IMR-90 (cell line): Measurements from ENCODE around the gene DNASE1. TPM values are rescaled to one million over a fixed set of nuclear protein-coding genes. Genes with fewer than 3 reads are reported as not detected.

Source experiments
- ATAC-seq: fragments of 200-7000 bp; cut with Tn5 transposase; 2 replicates; pipeline ENCODE4 v1.9.1; 2020; ENCODE audit warnings: low read depth, mild to moderate bottlenecking, moderate library complexity
- BruUV-seq: library from RNA; stranded (reverse); fragments of 400-500 nt; replicated peaks from 2 replicates; lab custom pipeline; 2021; lab: Mats Ljungman, UMichigan
- CTCF ChIA-PET: fragments of 300-600 bp; formaldehyde crosslinking; extraction: SDS; loops from one replicate; lab custom pipeline; 2021; ENCODE audit warnings: antibody characterized with exemption; lab: Yijun Ruan, JAX
- POLR2A ChIA-PET: fragments of 300-600 bp; sonication (Branson Sonifier 250); formaldehyde crosslinking; loops from one replicate; lab custom pipeline; 2022; ENCODE audit warnings: antibody characterized with exemption; ENCODE audit not compliant: unreplicated experiment; lab: Charles Lee
- DNase-seq: peaks from one replicate; pipeline ENCODE4 v3.0.0; 2013
- H2AFZ ChIP-seq: replicated peaks from 2 replicates; pipeline ENCODE3; 2013; ENCODE audit warnings: low read length, mild to moderate bottlenecking; ENCODE audit not compliant: poor library complexity
- H2AK5ac ChIP-seq: 2 replicates; pipeline ENCODE4 v1.6.1; 2013; ENCODE audit warnings: low read depth, low read length, inconsistent platforms
- H2AK9ac ChIP-seq: replicated peaks from 2 replicates; pipeline ENCODE3; 2013; ENCODE audit warnings: mild to moderate bottlenecking, low read depth, low read length, moderate library complexity; ENCODE audit not compliant: poor library complexity
- H2BK120ac ChIP-seq: 2 replicates; pipeline ENCODE4 v1.6.1; 2013; ENCODE audit warnings: low read depth, low read length, inconsistent platforms
- H2BK15ac ChIP-seq: 3 replicates; pipeline ENCODE4 v1.6.1; 2013; ENCODE audit warnings: low read depth, low read length, inconsistent platforms
- H2BK20ac ChIP-seq: 2 replicates; pipeline ENCODE4 v1.6.1; 2013; ENCODE audit warnings: low read depth, mild to moderate bottlenecking, inconsistent platforms, low read length, moderate library complexity
- H2BK5ac ChIP-seq: 2 replicates; pipeline ENCODE4 v1.6.1; 2013; ENCODE audit warnings: mild to moderate bottlenecking, low read depth, low read length, inconsistent platforms; ENCODE audit not compliant: poor library complexity, severe bottlenecking
- H3K14ac ChIP-seq: replicated peaks from 2 replicates; pipeline ENCODE4 v1.6.1; 2013; ENCODE audit warnings: low read depth, low read length, inconsistent platforms
- H3K18ac ChIP-seq: 2 replicates; pipeline ENCODE4 v1.6.1; 2013; ENCODE audit warnings: low read depth, low read length, control low read depth
- H3K23ac ChIP-seq: 2 replicates; pipeline ENCODE4 v1.6.1; 2013; ENCODE audit warnings: low read depth, low read length, inconsistent platforms
- H3K27ac ChIP-seq: 2 replicates; pipeline ENCODE4 v1.5.1; 2013; ENCODE audit warnings: mild to moderate bottlenecking, control low read depth, low read length; ENCODE audit not compliant: insufficient read depth
- H3K27me3 ChIP-seq: 2 replicates; pipeline ENCODE4 v1.6.1; 2013; ENCODE audit warnings: low read length; ENCODE audit not compliant: control insufficient read depth, insufficient read depth
- H3K36me3 ChIP-seq: 2 replicates; pipeline ENCODE4 v1.6.1; 2013; ENCODE audit warnings: low read length, mixed read lengths; ENCODE audit not compliant: control insufficient read depth, insufficient read depth
- H3K4ac ChIP-seq: 2 replicates; pipeline ENCODE4 v1.6.1; 2013; ENCODE audit warnings: low read depth, low read length, inconsistent platforms
- H3K4me1 ChIP-seq: 2 replicates; pipeline ENCODE4 v1.6.1; 2013; ENCODE audit warnings: low read length, mixed read lengths; ENCODE audit not compliant: control insufficient read depth, insufficient read depth
- H3K4me2 ChIP-seq: 2 replicates; pipeline ENCODE4 v1.6.1; 2013; ENCODE audit warnings: low read depth, mild to moderate bottlenecking, control low read depth, low read length, moderate library complexity
- H3K4me3 ChIP-seq: 2 replicates; pipeline ENCODE4 v1.5.1; 2013; ENCODE audit warnings: low read depth, mild to moderate bottlenecking, control low read depth, low read length, moderate library complexity; ENCODE audit not compliant: insufficient read depth
- H3K56ac ChIP-seq: 2 replicates; pipeline ENCODE4 v1.6.1; 2013; ENCODE audit warnings: low read length, inconsistent platforms; ENCODE audit not compliant: insufficient read depth; ENCODE audit errors: extremely low read depth
- H3K79me1 ChIP-seq, 2 experiments: 2 replicates each; pipeline ENCODE4 v1.6.1; 2013; ENCODE audit warnings: low read length in 2 of 2, inconsistent platforms in 1 of 2, low read depth in 1 of 2
- H3K9ac ChIP-seq: 2 replicates; pipeline ENCODE4 v1.6.1; 2013; ENCODE audit warnings: low read depth, low read length, control low read depth
- H3K9me1 ChIP-seq: 2 replicates; pipeline ENCODE4 v1.6.1; 2013; ENCODE audit warnings: low read length, inconsistent platforms; ENCODE audit not compliant: insufficient read depth
- H3K9me3 ChIP-seq: 2 replicates; pipeline ENCODE4 v1.6.1; 2013; ENCODE audit warnings: low read length; ENCODE audit not compliant: control insufficient read depth, insufficient read depth
- H4K20me1 ChIP-seq: 2 replicates; pipeline ENCODE4 v1.6.1; 2013; ENCODE audit warnings: low read length, inconsistent platforms; ENCODE audit not compliant: insufficient read depth
- H4K5ac ChIP-seq: 2 replicates; pipeline ENCODE4 v1.6.1; 2013; ENCODE audit warnings: mild to moderate bottlenecking, low read depth, low read length, control low read depth
- H4K8ac ChIP-seq, 2 experiments: 2 replicates each; pipeline ENCODE4 v1.6.1; 2013; ENCODE audit warnings: low read depth in 2 of 2, low read length in 2 of 2, control low read depth in 1 of 2, inconsistent platforms in 1 of 2
- H4K91ac ChIP-seq: 2 replicates; pipeline ENCODE4 v1.6.1; 2013; ENCODE audit warnings: low read depth, low read length, inconsistent platforms; ENCODE audit not compliant: insufficient read depth
- BHLHE40 ChIP-seq: fragments of 150-350 bp; IDR thresholded peaks from 2 replicates; pipeline ENCODE4 v1.6.1; 2016; ENCODE audit warnings: mild to moderate bottlenecking, low read depth, low read length
- CEBPB ChIP-seq: IDR thresholded peaks from 2 replicates; pipeline ENCODE4 v1.6.1; 2012; ENCODE audit warnings: low read depth, low read length, improper control_type of control experiment
- CHD1 ChIP-seq: IDR thresholded peaks from 2 replicates; pipeline ENCODE4 v1.6.1; 2012; ENCODE audit warnings: low read depth, low read length, improper control_type of control experiment
- CTCF ChIP-seq: conservative IDR thresholded peaks from 2 replicates; pipeline ENCODE4 v1.5.1; 2012; ENCODE audit warnings: mild to moderate bottlenecking, low read depth, low read length, improper control_type of control experiment
- ELK1 ChIP-seq: fragments of 150-350 bp; IDR thresholded peaks from 2 replicates; pipeline ENCODE4 v1.6.1; 2016; ENCODE audit warnings: low read depth, mild to moderate bottlenecking, low read length, moderate library complexity, borderline replicate concordance
- FOS ChIP-seq: fragments of 150-350 bp; IDR thresholded peaks from 2 replicates; pipeline ENCODE4 v1.6.1; 2016; ENCODE audit warnings: low read depth, low read length
- MAFK ChIP-seq: IDR thresholded peaks from 2 replicates; pipeline ENCODE4 v1.6.1; 2012; ENCODE audit warnings: low read depth, low read length, improper control_type of control experiment
- MAZ ChIP-seq: IDR thresholded peaks from 2 replicates; pipeline ENCODE4 v1.6.1; 2012; ENCODE audit warnings: low read depth, mild to moderate bottlenecking, low read length, improper control_type of control experiment, moderate library complexity, borderline replicate concordance
- MXI1 ChIP-seq: IDR thresholded peaks from 2 replicates; pipeline ENCODE4 v1.6.1; 2012; ENCODE audit warnings: low read depth, mild to moderate bottlenecking, low read length, moderate library complexity, borderline replicate concordance
- POLR2A ChIP-seq: IDR thresholded peaks from 2 replicates; pipeline ENCODE4 v1.6.1; 2012; ENCODE audit warnings: mild to moderate bottlenecking, low read depth, low read length
- RAD21 ChIP-seq: IDR thresholded peaks from 2 replicates; pipeline ENCODE4 v1.6.1; 2012; ENCODE audit warnings: low read length, improper control_type of control experiment
- RCOR1 ChIP-seq: IDR thresholded peaks from 2 replicates; pipeline ENCODE4 v1.6.1; 2012; ENCODE audit warnings: mild to moderate bottlenecking, low read length, improper control_type of control experiment; ENCODE audit not compliant: insufficient replicate concordance
- SMC3 ChIP-seq: fragments of 150-350 bp; IDR thresholded peaks from 2 replicates; pipeline ENCODE4 v1.6.1; 2016; ENCODE audit warnings: low read depth, mild to moderate bottlenecking, antibody characterized with exemption, low read length, moderate library complexity
- WGBS, 2 experiments: methylation state at CpG; one replicate each; pipeline versions ENCODE4 v1.1.5 to v1.1.7; 2013; ENCODE audit warnings: missing lambda C conversion rate in 2 of 2; ENCODE audit not compliant: insufficient read length in 1 of 2; ENCODE audit errors: extremely low coverage in 2 of 2; 5-methylcytosine and 5-hydroxymethylcytosine counted together
- dilution Hi-C: fragments of 300-500 bp; cut with HindIII; formaldehyde crosslinking; loops from one replicate; pipeline ENCODE4 v1.14.3; 2018; ENCODE audit warnings: low sequenced_read_pairs; ENCODE audit not compliant: unreplicated experiment
- in situ Hi-C: fragments of 300-500 bp; cut with MboI; formaldehyde crosslinking; loops from 3 replicates; pipeline ENCODE4 v1.14.3; 2019; ENCODE audit warnings: low sequenced_read_pairs, inconsistent platforms, mixed read lengths
- intact Hi-C: fragments of 100-400 bp; cut with micrococcal nuclease; formaldehyde crosslinking; loops from 2 replicates; pipeline ENCODE4 v1.10.0; 2022
- polyA plus RNA-seq, 3 experiments: library from polyadenylated mRNA; depleted of rRNA; stranded (reverse); fragments of >200 nt; gene quantifications; 2 replicates each; pipeline ENCODE4 v1.2.3, GENCODE V29; 2012; ENCODE audit warnings: low replicate concordance in 1 of 3
- total RNA-seq: library from RNA; depleted of rRNA; stranded (reverse); fragments of >200 nt; gene quantifications from 2 replicates; pipeline ENCODE4 v1.2.3, GENCODE V29; 2012

Gene DNASE1
- total and polyA plus RNA-seq, 2 of the 4 experiments (the other 2 are of a cell fraction): 5.4 to 15.9 TPM

GRCh38 chr16:3675601-3676130 is 21.2 kb downstream of the DNASE1 start (continued):
- no peak for TF ChIP-seq ELK1
- no peak for TF ChIP-seq MAFK
- no peak for TF ChIP-seq RCOR1

- Histone ChIP-seq H3K56ac (no peak overlapping the region), H3K9me3 (no peaks in the 10 kb centered on the region), H2AK5ac (no peak overlapping the region), H2BK5ac (no peak overlapping the region), H4K8ac (no peak overlapping the region), H3K14ac (no peak overlapping the region), H2BK120ac (no peak overlapping the region), H3K9me1 (no peaks in the 10 kb centered on the region; the same call in 1 of the 2 replicates), H3K27ac (no peak overlapping the region), H3K36me3 (peaks cover 45% of the 10 kb centered on the region), H3K4me3 (no peak overlapping the region), H2BK20ac (no peak overlapping the region), H3K23ac (no peak overlapping the region), H2BK15ac (no peak overlapping the region), H3K4ac (no peak overlapping the region), H2AK9ac (no peak overlapping the region), H4K91ac (no peak overlapping the region), H3K4me2 (no peak overlapping the region), H3K18ac (no peak overlapping the region), H2AFZ (no peak overlapping the region), H4K20me1 (0 out of 2 replicates have a peak, but pooled peaks cover 2% of the 10 kb centered on the region), H3K79me1 (peaks cover 0 to 10% of the 10 kb centered on the region in 2 experiments; a peak in 1 of 4 replicates), H3K27me3 (no peaks in the 10 kb centered on the region), H4K5ac (no peak overlapping the region), H3K9ac (no peak overlapping the region), H3K4me1 (no peaks in the 10 kb centered on the region)
- ATAC-seq (no peak), DNase-seq (no peak)
- ChIA-PET POLR2A (no interaction called here), CTCF (interaction anchor here (1.4 kb wide), 1 partner anchor 12 kb away, joined by 6 read pairs; no protein-coding TSS in a partner anchor)
- WGBS, 2 experiments: no CpG with 5 or more reads among the region's 11 CpGs
- intact Hi-C loops: no loop called here
- dilution Hi-C loops: no loop called here
- no TSS peak for BruUV-seq
- in situ Hi-C loops: no loop called here
- TF ChIP-seq MXI1 (no peak), MAFK (no peak), BHLHE40 (no peak), MAZ (no peak), CHD1 (no peak), CEBPB (no peak), POLR2A (no peak), SMC3 (no peak), ELK1 (no peak), RCOR1 (no peak), CTCF (no peak), RAD21 (no peak), FOS (no peak)
Observed at GRCh38 chr16:3677994-3678393, 23.5 kb downstream of the DNASE1 start.
